Measurements from ENCODE around the gene CLDN3.

DNA sequence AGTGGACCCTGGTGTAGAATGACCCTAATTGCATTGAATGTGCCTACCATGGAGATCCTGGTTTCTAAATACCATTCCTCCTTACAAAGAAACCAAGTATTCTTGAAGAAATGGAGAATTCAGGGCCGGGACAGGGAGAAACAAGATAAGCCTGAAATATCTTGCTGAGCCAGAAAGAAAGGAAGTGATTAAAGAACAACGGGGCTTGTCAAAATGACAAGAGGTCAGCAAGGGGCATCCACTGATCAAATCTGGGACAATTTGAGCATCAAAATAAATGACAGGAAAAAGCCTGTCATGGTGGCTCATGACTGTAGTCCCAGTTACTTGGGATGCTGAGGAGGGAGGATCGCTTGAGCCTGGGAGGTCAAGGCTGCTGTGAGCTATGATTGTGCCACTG is 39.6 kb downstream of the CLDN3 start:
- no peak for TF ChIP-seq YY1 (IDR thresholded peaks at IDR 0.05; ENCODE audit: low read depth, low read length)
- TF ChIP-seq, protein P1, sequence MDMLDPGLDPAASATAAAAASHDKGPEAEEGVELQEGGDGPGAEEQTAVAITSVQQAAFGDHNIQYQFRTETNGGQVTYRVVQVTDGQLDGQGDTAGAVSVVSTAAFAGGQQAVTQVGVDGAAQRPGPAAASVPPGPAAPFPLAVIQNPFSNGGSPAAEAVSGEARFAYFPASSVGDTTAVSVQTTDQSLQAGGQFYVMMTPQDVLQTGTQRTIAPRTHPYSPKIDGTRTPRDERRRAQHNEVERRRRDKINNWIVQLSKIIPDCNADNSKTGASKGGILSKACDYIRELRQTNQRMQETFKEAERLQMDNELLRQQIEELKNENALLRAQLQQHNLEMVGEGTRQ (IDR thresholded peaks at IDR 0.05; ENCODE audit: borderline replicate concordance, low read depth, low read length): no peak
- no peak for TF ChIP-seq BCL11A (IDR thresholded peaks at IDR 0.05; ENCODE audit: low read depth, low read length)
- TF ChIP-seq, protein P2, sequence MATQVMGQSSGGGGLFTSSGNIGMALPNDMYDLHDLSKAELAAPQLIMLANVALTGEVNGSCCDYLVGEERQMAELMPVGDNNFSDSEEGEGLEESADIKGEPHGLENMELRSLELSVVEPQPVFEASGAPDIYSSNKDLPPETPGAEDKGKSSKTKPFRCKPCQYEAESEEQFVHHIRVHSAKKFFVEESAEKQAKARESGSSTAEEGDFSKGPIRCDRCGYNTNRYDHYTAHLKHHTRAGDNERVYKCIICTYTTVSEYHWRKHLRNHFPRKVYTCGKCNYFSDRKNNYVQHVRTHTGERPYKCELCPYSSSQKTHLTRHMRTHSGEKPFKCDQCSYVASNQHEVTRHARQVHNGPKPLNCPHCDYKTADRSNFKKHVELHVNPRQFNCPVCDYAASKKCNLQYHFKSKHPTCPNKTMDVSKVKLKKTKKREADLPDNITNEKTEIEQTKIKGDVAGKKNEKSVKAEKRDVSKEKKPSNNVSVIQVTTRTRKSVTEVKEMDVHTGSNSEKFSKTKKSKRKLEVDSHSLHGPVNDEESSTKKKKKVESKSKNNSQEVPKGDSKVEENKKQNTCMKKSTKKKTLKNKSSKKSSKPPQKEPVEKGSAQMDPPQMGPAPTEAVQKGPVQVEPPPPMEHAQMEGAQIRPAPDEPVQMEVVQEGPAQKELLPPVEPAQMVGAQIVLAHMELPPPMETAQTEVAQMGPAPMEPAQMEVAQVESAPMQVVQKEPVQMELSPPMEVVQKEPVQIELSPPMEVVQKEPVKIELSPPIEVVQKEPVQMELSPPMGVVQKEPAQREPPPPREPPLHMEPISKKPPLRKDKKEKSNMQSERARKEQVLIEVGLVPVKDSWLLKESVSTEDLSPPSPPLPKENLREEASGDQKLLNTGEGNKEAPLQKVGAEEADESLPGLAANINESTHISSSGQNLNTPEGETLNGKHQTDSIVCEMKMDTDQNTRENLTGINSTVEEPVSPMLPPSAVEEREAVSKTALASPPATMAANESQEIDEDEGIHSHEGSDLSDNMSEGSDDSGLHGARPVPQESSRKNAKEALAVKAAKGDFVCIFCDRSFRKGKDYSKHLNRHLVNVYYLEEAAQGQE (IDR thresholded peaks at IDR 0.05; ENCODE audit: low read depth, low read length): no peak
- no peak for TF ChIP-seq EP300 (IDR thresholded peaks at IDR 0.05; ENCODE audit: borderline replicate concordance in 1 of 2, control insufficient read depth in 1 of 2, low read depth in 2 of 2, low read length in 2 of 2)
- TF ChIP-seq, protein P3, sequence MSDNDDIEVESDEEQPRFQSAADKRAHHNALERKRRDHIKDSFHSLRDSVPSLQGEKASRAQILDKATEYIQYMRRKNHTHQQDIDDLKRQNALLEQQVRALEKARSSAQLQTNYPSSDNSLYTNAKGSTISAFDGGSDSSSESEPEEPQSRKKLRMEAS (IDR thresholded peaks at IDR 0.05; ENCODE audit: low read depth, low read length): no peak
- TF ChIP-seq, protein P4, sequence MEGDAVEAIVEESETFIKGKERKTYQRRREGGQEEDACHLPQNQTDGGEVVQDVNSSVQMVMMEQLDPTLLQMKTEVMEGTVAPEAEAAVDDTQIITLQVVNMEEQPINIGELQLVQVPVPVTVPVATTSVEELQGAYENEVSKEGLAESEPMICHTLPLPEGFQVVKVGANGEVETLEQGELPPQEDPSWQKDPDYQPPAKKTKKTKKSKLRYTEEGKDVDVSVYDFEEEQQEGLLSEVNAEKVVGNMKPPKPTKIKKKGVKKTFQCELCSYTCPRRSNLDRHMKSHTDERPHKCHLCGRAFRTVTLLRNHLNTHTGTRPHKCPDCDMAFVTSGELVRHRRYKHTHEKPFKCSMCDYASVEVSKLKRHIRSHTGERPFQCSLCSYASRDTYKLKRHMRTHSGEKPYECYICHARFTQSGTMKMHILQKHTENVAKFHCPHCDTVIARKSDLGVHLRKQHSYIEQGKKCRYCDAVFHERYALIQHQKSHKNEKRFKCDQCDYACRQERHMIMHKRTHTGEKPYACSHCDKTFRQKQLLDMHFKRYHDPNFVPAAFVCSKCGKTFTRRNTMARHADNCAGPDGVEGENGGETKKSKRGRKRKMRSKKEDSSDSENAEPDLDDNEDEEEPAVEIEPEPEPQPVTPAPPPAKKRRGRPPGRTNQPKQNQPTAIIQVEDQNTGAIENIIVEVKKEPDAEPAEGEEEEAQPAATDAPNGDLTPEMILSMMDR (IDR thresholded peaks at IDR 0.05 in 2 of 3, conservative IDR thresholded peaks at IDR 0.05 in 1 of 3; ENCODE audit: control insufficient read depth in 2 of 3, extremely low read depth in 1 of 3, insufficient read depth in 1 of 3, low read depth in 3 of 3, low read length in 3 of 3): no peak
- no peak for TF ChIP-seq MXI1 (IDR thresholded peaks at IDR 0.05; ENCODE audit: low read depth, low read length)
- TF ChIP-seq MYC (IDR thresholded peaks at IDR 0.05; ENCODE audit: insufficient read depth, insufficient read length, insufficient replicate concordance, low read length, severe bottlenecking): no peak
- TF ChIP-seq EZH2 (IDR thresholded peaks at IDR 0.05; ENCODE audit: borderline replicate concordance, control insufficient read depth, low read depth, low read length): no peak
- no peak for TF ChIP-seq FOXM1 (IDR thresholded peaks at IDR 0.05; ENCODE audit: low read depth, low read length)

Measured in GM12878 (cell line).